A673 (cell line): Measurements from ENCODE around the gene RNF223. TPM values are rescaled to one million over a fixed set of nuclear protein-coding genes. Genes with fewer than 3 reads are reported as not detected.

Experiments used
- BruUV-seq: library from RNA; stranded (reverse); fragments of 400-500 nt; replicated peaks from 2 replicates; lab custom pipeline; 2021; lab: Mats Ljungman, UMichigan
- CTCF ChIA-PET: fragments of 300-600 bp; sonication (Branson Sonifier 250); formaldehyde crosslinking; loops from one replicate; lab custom pipeline; 2022; ENCODE audit warnings: antibody characterized with exemption; lab: Charles Lee
- POLR2A ChIA-PET: fragments of 300-600 bp; sonication (Branson Sonifier 250); formaldehyde crosslinking; loops from one replicate; lab custom pipeline; 2022; ENCODE audit warnings: antibody characterized with exemption; ENCODE audit not compliant: low non-redundant PET; lab: Charles Lee
- DNase-seq: peaks from one replicate; pipeline ENCODE4 v3.0.0-alpha.2; 2015; ENCODE audit warnings: low spot score
- H3K27ac ChIP-seq: fragments of 200-600 bp; sonication (generic); 2 replicates; pipeline ENCODE4 v1.5.1; 2016; ENCODE audit warnings: mixed run types, low read depth, mild to moderate bottlenecking, mixed read lengths, antibody characterized with exemption, low read length; ENCODE audit not compliant: poor library complexity, severe bottlenecking
- H3K27me3 ChIP-seq: fragments of 200-600 bp; sonication (generic); replicated peaks from 2 replicates; pipeline ENCODE4 v1.6.1; 2017; ENCODE audit warnings: mixed run types, low read depth, mild to moderate bottlenecking, mixed read lengths, antibody characterized with exemption, low read length; ENCODE audit not compliant: insufficient read depth, poor library complexity
- H3K36me3 ChIP-seq: fragments of 200-600 bp; sonication (generic); 2 replicates; pipeline ENCODE4 v1.6.1; 2016; ENCODE audit warnings: mixed run types, mild to moderate bottlenecking, mixed read lengths, antibody characterized with exemption, low read length; ENCODE audit not compliant: insufficient read depth, poor library complexity, severe bottlenecking
- H3K4me1 ChIP-seq: fragments of 200-600 bp; sonication (generic); 2 replicates; pipeline ENCODE4 v1.6.1; 2017; ENCODE audit warnings: mixed run types, mild to moderate bottlenecking, mixed read lengths, antibody characterized with exemption, low read length; ENCODE audit not compliant: insufficient read depth, poor library complexity, severe bottlenecking
- H3K4me3 ChIP-seq: fragments of 200-600 bp; sonication (generic); 2 replicates; pipeline ENCODE4 v1.5.1; 2016; ENCODE audit warnings: low read depth, mixed run types, mild to moderate bottlenecking, mixed read lengths, low read length; ENCODE audit not compliant: poor library complexity, severe bottlenecking
- H3K9me3 ChIP-seq: fragments of 200-600 bp; sonication (generic); 2 replicates; pipeline ENCODE4 v1.6.1; 2016; ENCODE audit warnings: mixed run types, low read depth, mild to moderate bottlenecking, mixed read lengths, antibody characterized with exemption, low read length; ENCODE audit not compliant: poor library complexity, severe bottlenecking
- EZH2 ChIP-seq: fragments of 200-600 bp; sonication (generic); IDR thresholded peaks from 2 replicates; pipeline ENCODE4 v1.6.1; 2017; ENCODE audit warnings: borderline replicate concordance, low read depth, mild to moderate bottlenecking, mixed read lengths, antibody characterized with exemption, low read length; ENCODE audit not compliant: poor library complexity, severe bottlenecking
- intact Hi-C: fragments of 100-400 bp; cut with micrococcal nuclease; formaldehyde crosslinking; loops from one replicate; pipeline ENCODE4 v1.10.0; 2022; ENCODE audit not compliant: unreplicated experiment
- total RNA-seq: library from RNA; stranded (reverse); gene quantifications from 2 replicates; pipeline ENCODE4 v1.2.3, GENCODE V29; 2021
- TF ChIP-seq, protein P1 (sequence below): fragments of 300-800, 200-600 bp; sonication (generic); conservative IDR thresholded peaks from 2 replicates; pipeline ENCODE4 v1.5.1; 2017; ENCODE audit warnings: low read depth, mild to moderate bottlenecking, antibody characterized with exemption, low read length, moderate library complexity, mixed read lengths

The RNF223 gene
- total RNA-seq, 1 experiment from 2014 or later = not detected

DNA sequence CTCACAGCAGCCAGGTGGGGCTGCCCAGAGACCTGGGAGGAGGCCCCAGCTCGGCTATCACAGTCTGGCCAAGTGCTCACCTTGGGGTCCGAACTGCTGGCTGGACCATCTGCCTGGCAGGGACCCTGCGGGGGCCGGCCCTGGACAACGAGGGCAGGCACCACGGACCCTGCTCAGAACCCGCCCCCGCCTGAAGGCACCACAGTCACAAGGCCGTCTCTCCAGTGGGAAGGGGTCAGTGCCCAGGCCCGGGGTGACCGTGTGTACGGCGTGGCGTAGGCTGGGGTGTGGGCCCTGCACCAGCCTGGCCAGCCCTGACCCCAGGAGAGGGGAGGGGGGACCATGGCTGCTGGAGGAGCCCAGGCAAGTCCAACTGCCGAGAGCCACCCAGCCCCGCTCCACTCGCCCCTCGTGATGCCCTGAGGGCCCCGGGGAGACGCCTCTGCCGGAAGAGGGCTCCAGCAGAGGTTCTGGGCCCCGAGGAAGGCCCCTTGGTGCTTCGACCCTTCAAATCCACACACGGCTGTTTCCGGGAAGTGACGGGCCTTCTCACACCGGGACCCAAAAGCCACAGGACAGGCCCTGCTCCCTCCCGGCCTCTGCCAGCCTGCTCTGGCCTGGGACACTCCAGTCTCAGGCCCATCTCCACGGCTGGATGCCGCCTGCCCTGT lies 11.2 kb upstream of the RNF223 start:
- TF ChIP-seq, protein P1, sequence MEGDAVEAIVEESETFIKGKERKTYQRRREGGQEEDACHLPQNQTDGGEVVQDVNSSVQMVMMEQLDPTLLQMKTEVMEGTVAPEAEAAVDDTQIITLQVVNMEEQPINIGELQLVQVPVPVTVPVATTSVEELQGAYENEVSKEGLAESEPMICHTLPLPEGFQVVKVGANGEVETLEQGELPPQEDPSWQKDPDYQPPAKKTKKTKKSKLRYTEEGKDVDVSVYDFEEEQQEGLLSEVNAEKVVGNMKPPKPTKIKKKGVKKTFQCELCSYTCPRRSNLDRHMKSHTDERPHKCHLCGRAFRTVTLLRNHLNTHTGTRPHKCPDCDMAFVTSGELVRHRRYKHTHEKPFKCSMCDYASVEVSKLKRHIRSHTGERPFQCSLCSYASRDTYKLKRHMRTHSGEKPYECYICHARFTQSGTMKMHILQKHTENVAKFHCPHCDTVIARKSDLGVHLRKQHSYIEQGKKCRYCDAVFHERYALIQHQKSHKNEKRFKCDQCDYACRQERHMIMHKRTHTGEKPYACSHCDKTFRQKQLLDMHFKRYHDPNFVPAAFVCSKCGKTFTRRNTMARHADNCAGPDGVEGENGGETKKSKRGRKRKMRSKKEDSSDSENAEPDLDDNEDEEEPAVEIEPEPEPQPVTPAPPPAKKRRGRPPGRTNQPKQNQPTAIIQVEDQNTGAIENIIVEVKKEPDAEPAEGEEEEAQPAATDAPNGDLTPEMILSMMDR = no peak
- TF ChIP-seq EZH2 = no peak
- no peak for DNase-seq
- H3K4me3 ChIP-seq = no peak overlapping the region
- H3K27me3 ChIP-seq = no peaks in the 10 kb centered on the region
- CTCF ChIA-PET = no interaction called here
- no TSS peak for BruUV-seq
- no peak overlapping the region for H3K27ac ChIP-seq
- H3K36me3 ChIP-seq = no peaks in the 10 kb centered on the region
- intact Hi-C loops = no loop called here
- POLR2A ChIA-PET = no interaction called here
- no peaks in the 10 kb centered on the region for H3K9me3 ChIP-seq
- H3K4me1 ChIP-seq = peaks cover 3% of the 10 kb centered on the region

DNA sequence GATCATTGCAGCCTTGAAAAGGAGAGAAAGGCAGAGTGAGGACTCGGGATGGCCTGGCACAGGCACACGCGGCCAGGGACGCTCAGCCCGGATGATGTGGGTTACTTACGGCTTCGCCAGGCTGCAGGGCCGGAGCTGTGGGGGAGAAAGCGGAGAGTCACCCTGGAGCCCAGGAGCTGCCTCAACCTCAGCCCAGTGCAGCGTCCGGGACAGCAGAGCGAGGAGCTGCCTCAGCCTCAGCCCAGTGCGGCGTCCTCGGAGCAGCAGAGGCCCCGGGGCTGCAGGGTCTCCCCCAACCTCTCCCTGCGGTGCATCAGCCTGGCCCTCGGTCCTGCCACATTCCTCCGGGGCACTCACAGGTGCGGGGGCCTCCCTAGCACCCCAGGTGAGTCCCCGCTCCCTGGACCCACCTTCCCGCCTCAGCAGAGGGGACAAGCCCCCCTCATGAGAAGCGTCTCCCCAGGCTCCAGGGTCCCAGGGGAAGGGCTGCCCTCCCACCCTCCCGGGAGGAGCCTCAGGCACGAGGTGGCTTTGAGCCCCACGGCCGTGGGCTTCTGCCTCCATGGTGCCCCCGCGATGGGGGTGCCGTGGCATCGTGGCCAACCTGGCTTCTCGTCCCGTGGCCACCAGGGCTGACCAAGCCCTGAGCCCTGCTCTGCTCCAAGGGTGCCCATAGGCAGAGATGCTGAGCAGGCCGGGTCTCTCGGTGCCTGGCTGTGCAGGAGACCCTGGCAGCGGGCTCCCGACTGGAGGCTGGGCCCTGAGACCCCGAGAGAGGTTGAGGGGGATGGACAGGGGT lies 10.5 kb upstream of the RNF223 start:
- BruUV-seq = no TSS peak
- ChIA-PET POLR2A (no interaction called here), CTCF (no interaction called here)
- no peak overlapping the region for H3K4me3 ChIP-seq
- no peaks in the 10 kb centered on the region for H3K36me3 ChIP-seq
- DNase-seq = no peak
- H3K9me3 ChIP-seq = no peaks in the 10 kb centered on the region
- intact Hi-C loops = no loop called here
- no peak overlapping the region for H3K27ac ChIP-seq
- no peak for TF ChIP-seq EZH2
- TF ChIP-seq, protein P1 = no peak
- H3K27me3 ChIP-seq = no peaks in the 10 kb centered on the region
- peaks cover 10% of the 10 kb centered on the region for H3K4me1 ChIP-seq

DNA sequence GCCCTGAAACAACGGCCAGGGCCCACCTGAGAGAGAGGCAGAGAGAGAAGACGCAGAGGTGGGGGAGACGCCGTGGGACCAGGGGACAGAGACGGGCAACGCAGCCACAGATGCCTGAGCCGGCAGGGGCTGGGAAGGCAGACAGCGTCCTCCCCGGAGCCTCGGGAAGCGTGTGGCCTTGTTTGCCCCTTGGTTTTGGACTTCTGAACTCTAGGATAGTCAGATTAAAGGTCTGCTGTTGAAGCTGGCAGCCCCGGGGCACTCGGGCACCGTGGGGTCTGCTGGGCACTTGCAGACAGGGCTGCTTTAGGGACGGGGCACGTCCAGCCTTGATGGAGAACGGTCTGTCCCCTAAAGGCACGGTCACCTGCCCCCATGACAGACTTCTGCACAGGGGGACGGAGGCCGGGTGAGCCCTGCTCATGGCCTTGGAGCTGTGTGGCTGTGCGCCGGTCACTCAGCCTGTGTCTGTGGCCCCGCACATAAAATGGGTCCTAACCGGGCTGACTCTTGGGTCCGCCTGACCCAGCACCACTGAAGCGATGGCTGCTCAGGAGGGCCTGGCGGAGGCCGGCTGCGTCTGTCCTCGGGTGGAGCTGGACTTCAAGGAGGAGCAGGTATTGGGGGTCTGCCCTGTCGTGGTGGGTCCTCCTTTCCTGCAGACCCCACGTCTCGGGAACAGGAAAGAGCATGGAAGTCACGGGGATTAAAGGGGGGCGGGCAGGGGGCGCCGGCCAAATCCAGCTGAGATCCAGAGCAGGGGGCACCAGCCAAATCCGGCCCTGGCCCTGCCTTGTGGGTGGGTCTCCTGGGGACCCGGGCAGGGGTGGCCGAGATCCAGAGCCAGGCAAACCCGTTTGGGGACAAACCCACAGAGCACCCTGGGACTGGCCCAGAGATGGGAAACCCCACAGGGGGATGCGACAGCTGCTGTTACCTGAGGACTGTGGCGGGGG lies 9.6 kb upstream of the RNF223 start:
- Histone ChIP-seq H3K27me3 (no peaks in the 10 kb centered on the region), H3K27ac (no peak overlapping the region), H3K4me3 (no peak overlapping the region), H3K9me3 (no peaks in the 10 kb centered on the region), H3K36me3 (no peaks in the 10 kb centered on the region), H3K4me1 (peaks cover 15% of the 10 kb centered on the region)
- no TSS peak for BruUV-seq
- TF ChIP-seq, protein P1 = no peak
- no peak for TF ChIP-seq EZH2
- intact Hi-C loops = no loop called here
- ChIA-PET POLR2A (no interaction called here), CTCF (no interaction called here)
- DNase-seq = no peak
